ENCODE measurements around the gene KLC1.

- no peak for TF ChIP-seq POLR2A (IDR thresholded peaks at IDR 0.05)
- no peak for TF ChIP-seq CTCF (IDR thresholded peaks at IDR 0.05)
Observed at GRCh38 chr14:103662029-103662428, 33.0 kb downstream of the KLC1 start.
